Testis (tissue), 2 donors: ENCODE measurements around the gene CAMTA1.

Experiments
- CTCF ChIP-seq, 3 experiments: fragments of 450-650 bp in 2 of 3; fragments of 200-600 bp in 1 of 3; sonication (generic) in 1 of 3; IDR thresholded peaks; one replicate each; pipeline ENCODE4 v1.5.1; 2016 to 2019; ENCODE audit warnings: antibody characterized with exemption in 3 of 3, mild to moderate bottlenecking in 2 of 3, moderate library complexity in 1 of 3
- POLR2A ChIP-seq: fragments of 450-650 bp; IDR thresholded peaks from one replicate; pipeline ENCODE4 v1.6.1; 2017; ENCODE audit warnings: antibody characterized with exemption, mild to moderate bottlenecking, moderate library complexity

DNA sequence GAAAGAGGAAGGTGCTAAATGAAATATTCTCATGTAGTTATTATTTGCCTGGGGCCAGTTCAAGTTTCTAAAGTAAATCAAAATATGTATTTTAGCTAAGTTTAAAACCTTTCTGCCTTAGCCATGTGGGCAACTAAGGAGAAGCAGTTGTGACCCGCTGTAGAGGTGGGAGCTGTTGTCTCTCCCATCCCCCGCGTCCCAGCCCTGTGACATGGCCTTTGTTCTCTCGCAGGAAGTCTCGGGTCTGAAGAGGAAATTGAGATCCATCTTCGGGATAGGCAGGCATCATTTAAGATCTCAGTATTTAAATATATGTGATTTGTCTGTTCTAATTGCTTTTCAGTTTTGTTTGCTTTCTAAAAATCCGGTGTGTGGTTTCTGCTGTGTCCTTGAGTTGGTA, 121.5 kb downstream of the CAMTA1 start:
- TF ChIP-seq POLR2A = no peak
- TF ChIP-seq CTCF (IDR thresholded peaks at IDR 0.05) = no peak
